CD4-positive, alpha-beta T cell (primary cell): Measurements from ENCODE around the gene TMSB4X. TPM values are rescaled to one million over a fixed set of nuclear protein-coding genes. Genes with fewer than 3 reads are reported as not detected.

Experiments
- ATAC-seq: fragments of 200-7000 bp; cut with Tn5 transposase; one replicate; pipeline ENCODE4 v1.10.0; 2022; ENCODE audit warnings: mild to moderate bottlenecking; ENCODE audit not compliant: poor library complexity
- CTCF ChIA-PET: fragments of 350-600 bp; sonication (Branson Sonifier 250); formaldehyde crosslinking; loops from one replicate; lab custom pipeline; 2021; ENCODE audit warnings: antibody characterized with exemption, inconsistent platforms; lab: Charles Lee
- POLR2A ChIA-PET: fragments of 350-600 bp; sonication (Branson Sonifier 250); formaldehyde crosslinking; loops from one replicate; lab custom pipeline; 2021; ENCODE audit warnings: antibody characterized with exemption, inconsistent platforms; lab: Charles Lee
- DNase-seq, 14 experiments: peaks; one replicate each; pipeline ENCODE4 v3.0.0-alpha.2; 2013 to 2020; ENCODE audit warnings: mixed read lengths in 2 of 14
- H3K27ac ChIP-seq, 2 donors: one replicate each; pipeline versions ENCODE4 v1.5.1 to v1.7.0; 2013; ENCODE audit warnings: low read length in 2 of 2, low read depth in 1 of 2, mild to moderate bottlenecking in 1 of 2
- H3K27me3 ChIP-seq, 2 experiments: 1 replicate in 1 of 2; 2 replicates in 1 of 2; pipeline versions ENCODE4 v1.6.1 to v1.7.0; 2013; ENCODE audit warnings: low read length in 2 of 2, control low read depth in 1 of 2, mild to moderate bottlenecking in 1 of 2, moderate library complexity in 1 of 2; ENCODE audit not compliant: insufficient read depth in 2 of 2, control insufficient read depth in 1 of 2
- H3K36me3 ChIP-seq: one replicate; pipeline ENCODE4 v1.6.1; 2013; ENCODE audit warnings: low read length, control low read depth; ENCODE audit not compliant: insufficient read depth
- H3K4me1 ChIP-seq: one replicate; pipeline ENCODE4 v1.6.1; 2013; ENCODE audit warnings: low read length, control low read depth; ENCODE audit not compliant: insufficient read depth
- H3K4me3 ChIP-seq: one replicate; pipeline ENCODE4 v1.5.1; 2013; ENCODE audit warnings: mild to moderate bottlenecking, low read length, moderate library complexity
- H3K9me3 ChIP-seq, 2 experiments: 1 replicate in 1 of 2; 2 replicates in 1 of 2; pipeline versions ENCODE4 v1.6.1 to v1.7.0; 2013; ENCODE audit warnings: low read length in 2 of 2, mild to moderate bottlenecking in 2 of 2, control low read depth in 1 of 2, moderate library complexity in 1 of 2; ENCODE audit not compliant: control insufficient read depth in 1 of 2, insufficient read depth in 1 of 2
- H3K27ac Mint-ChIP-seq: one replicate; pipeline ENCODE4 v1.8.0; 2020; ENCODE audit warnings: mixed read lengths
- H3K27me3 Mint-ChIP-seq: one replicate; pipeline ENCODE4 v1.8.0; 2021; ENCODE audit warnings: mixed read lengths
- H3K36me3 Mint-ChIP-seq: one replicate; pipeline ENCODE4 v1.8.0; 2021; ENCODE audit warnings: low read depth, mixed read lengths
- H3K4me1 Mint-ChIP-seq: one replicate; pipeline ENCODE4 v1.8.0; 2021; ENCODE audit warnings: low read depth, mixed read lengths
- H3K4me3 Mint-ChIP-seq: one replicate; pipeline ENCODE4 v1.8.0; 2020; ENCODE audit warnings: mild to moderate bottlenecking, mixed read lengths
- H3K9me3 Mint-ChIP-seq: one replicate; pipeline ENCODE4 v1.8.0; 2020; ENCODE audit warnings: mixed read lengths
- CTCF ChIP-seq: fragments of 200-600 bp; IDR thresholded peaks from one replicate; pipeline ENCODE4 v1.8.0; 2022; ENCODE audit warnings: antibody characterized with exemption, mild to moderate bottlenecking
- intact Hi-C, 2 experiments: fragments of 100-400 bp; cut with DNase I in 1 of 2; cut with micrococcal nuclease in 1 of 2; formaldehyde crosslinking; loops; one replicate each; pipeline versions ENCODE4 v1.15.1 to v1.9.0; 2023 to 2025; cut with DNase I, micrococcal nuclease
- total RNA-seq, 174 experiments: library from RNA in 2 of 174; stranded (reverse) in 2 of 174; gene quantifications; one replicate each; pipeline ENCODE4 v1.2.3 and lab custom pipeline; 2021 to 2026

Gene TMSB4X
- total RNA-seq, 2 experiments from 2014 or later, result 2,621 to 2,738 TPM

GRCh38 chrX:13000301-13000811 is 25.4 kb downstream of the TMSB4X start:
- TF ChIP-seq CTCF, result no peak
- ATAC-seq, result peak; percentile 47
- peak overlapping the region; percentile 90 for H3K27ac Mint-ChIP-seq
- peaks cover 83% of the 10 kb centered on the region for H3K4me1 Mint-ChIP-seq
- intact Hi-C loops, result loop anchor here in 1 of 2 experiments (10.0 kb wide), 1 partner anchor 46 kb away; no protein-coding TSS in a partner anchor
- H3K4me3 ChIP-seq, result peak overlapping the region; percentile 37
- ChIA-PET CTCF (interaction anchor here (1.5 to 3.1 kb wide), 5 partner anchors 50 to 92 kb away, joined by 3 to 22 read pairs (median 9); no protein-coding TSS in a partner anchor), POLR2A (interaction anchor here (1.1 to 21.5 kb wide), 16 partner anchors 12 to 92 kb away, joined by 3 to 502 read pairs (median 9); partner anchors contain the start of gene TMSB4X)
- H3K27me3 Mint-ChIP-seq, result no peaks in the 10 kb centered on the region
- H3K9me3 ChIP-seq, result no peaks in the 10 kb centered on the region
- H3K36me3 ChIP-seq, result no peaks in the 10 kb centered on the region
- peak overlapping the region; percentile 72 to 85 for H3K27ac ChIP-seq
- no peaks in the 10 kb centered on the region for H3K36me3 Mint-ChIP-seq
- H3K4me1 ChIP-seq, result peaks cover 56% of the 10 kb centered on the region
- DNase-seq, result peak in 7 of 14 experiments; percentile 35 to 76 (median 60)
- no peaks in the 10 kb centered on the region for H3K27me3 ChIP-seq
- peak overlapping the region; percentile 89 for H3K4me3 Mint-ChIP-seq
- H3K9me3 Mint-ChIP-seq, result no peaks in the 10 kb centered on the region

- no peaks in the 10 kb centered on the region for H3K9me3 Mint-ChIP-seq
Measured at GRCh38 chrX:13001097-13001496, 26.2 kb downstream of the TMSB4X start.

More at GRCh38 chrX:13001097-13001496, 26.2 kb downstream of the TMSB4X start:
- Histone ChIP-seq H3K4me3 (no peak overlapping the region), H3K27me3 (no peaks in the 10 kb centered on the region), H3K27ac (peak overlapping the region; percentile 72 to 85), H3K9me3 (no peaks in the 10 kb centered on the region), H3K36me3 (no peaks in the 10 kb centered on the region), H3K4me1 (peaks cover 63% of the 10 kb centered on the region)
- DNase-seq, result no peak
- Mint-ChIP-seq H3K4me1 (peaks cover 83% of the 10 kb centered on the region), H3K36me3 (no peaks in the 10 kb centered on the region), H3K4me3 (peak overlapping the region; percentile 27), H3K27ac (peak overlapping the region; percentile 90), H3K27me3 (no peaks in the 10 kb centered on the region)
- CTCF ChIA-PET, result interaction anchor here (1.8 to 3.1 kb wide), 3 partner anchors 54 to 91 kb away, joined by 4 to 22 read pairs (median 9); no protein-coding TSS in a partner anchor
- TF ChIP-seq CTCF, result no peak
- POLR2A ChIA-PET, result interaction anchor here (0.9 to 21.5 kb wide), 12 partner anchors 11 to 91 kb away, joined by 3 to 502 read pairs (median 10); partner anchors contain the start of gene TMSB4X
- intact Hi-C loops, result loop anchor here in 1 of 2 experiments (10.0 kb wide), 1 partner anchor 46 kb away; no protein-coding TSS in a partner anchor
- no peak for ATAC-seq
